ENCODE results near the gene MAP3K14. TPM values are rescaled to one million over a fixed set of nuclear protein-coding genes. Genes with fewer than 3 reads are reported as not detected.
A peak's percentile ranks its signal among the peaks of the same experiment; 100 is the strongest.

Gene MAP3K14
- total RNA-seq, 4 donors from 2014 or later: 3.7 to 14.7 (median 6.7) TPM

DNA sequence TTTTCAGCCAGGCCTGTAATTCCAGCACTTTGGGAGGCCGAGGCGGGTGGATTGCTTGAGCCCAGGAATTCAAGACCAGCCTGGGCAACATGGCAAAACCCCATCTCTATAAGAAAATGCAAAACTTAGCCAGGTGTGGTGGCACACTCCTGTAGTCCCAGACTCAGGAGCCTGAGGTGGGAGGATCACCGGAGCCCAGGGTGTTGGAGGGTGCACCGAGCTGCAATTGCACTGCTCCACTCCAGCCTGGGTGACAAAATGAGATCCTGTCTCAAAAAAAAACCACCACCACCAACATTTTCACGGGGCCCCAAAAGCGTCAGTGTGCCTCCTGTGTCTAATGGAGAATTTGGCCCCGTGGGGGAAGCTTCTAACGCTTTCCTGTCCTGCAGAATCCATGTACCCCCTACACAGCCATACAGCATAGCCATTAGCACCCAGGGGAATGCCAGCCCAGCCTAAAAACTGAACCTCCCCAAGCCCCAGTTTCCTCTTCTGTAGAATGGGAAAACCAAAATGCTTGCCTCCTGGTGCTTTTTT, 22.2 kb upstream of the MAP3K14 start:
- TF ChIP-seq, protein P1, sequence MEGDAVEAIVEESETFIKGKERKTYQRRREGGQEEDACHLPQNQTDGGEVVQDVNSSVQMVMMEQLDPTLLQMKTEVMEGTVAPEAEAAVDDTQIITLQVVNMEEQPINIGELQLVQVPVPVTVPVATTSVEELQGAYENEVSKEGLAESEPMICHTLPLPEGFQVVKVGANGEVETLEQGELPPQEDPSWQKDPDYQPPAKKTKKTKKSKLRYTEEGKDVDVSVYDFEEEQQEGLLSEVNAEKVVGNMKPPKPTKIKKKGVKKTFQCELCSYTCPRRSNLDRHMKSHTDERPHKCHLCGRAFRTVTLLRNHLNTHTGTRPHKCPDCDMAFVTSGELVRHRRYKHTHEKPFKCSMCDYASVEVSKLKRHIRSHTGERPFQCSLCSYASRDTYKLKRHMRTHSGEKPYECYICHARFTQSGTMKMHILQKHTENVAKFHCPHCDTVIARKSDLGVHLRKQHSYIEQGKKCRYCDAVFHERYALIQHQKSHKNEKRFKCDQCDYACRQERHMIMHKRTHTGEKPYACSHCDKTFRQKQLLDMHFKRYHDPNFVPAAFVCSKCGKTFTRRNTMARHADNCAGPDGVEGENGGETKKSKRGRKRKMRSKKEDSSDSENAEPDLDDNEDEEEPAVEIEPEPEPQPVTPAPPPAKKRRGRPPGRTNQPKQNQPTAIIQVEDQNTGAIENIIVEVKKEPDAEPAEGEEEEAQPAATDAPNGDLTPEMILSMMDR (IDR thresholded peaks at IDR 0.05): no peak
- TF ChIP-seq POLR2A (IDR thresholded peaks at IDR 0.05): no peak
- no peaks in the 10 kb centered on the region for H3K9me3 ChIP-seq
- no peak for DNase-seq
- intact Hi-C loops (cut with DNase I): no loop called here
- 84 to 92% methylated on average over 5 to 8 of the region's 8 CpGs for WGBS, 2 donors
- peaks cover 0 to 60% (median 34%) of the 10 kb centered on the region in 3 donors for H3K4me1 ChIP-seq
- H3K27ac ChIP-seq: peak overlapping the region in 2 of 4 donors; percentile 83 to 89
- no peak overlapping the region for H3K4me3 ChIP-seq
- no peaks in the 10 kb centered on the region for H3K27me3 ChIP-seq
- H3K36me3 ChIP-seq: no peaks in the 10 kb centered on the region

- 76 to 94% methylated on average over 6 to 9 of the region's 15 CpGs for WGBS, 2 donors
- no peak for DNase-seq
- H3K4me1 ChIP-seq: peaks cover 4 to 68% (median 42%) of the 10 kb centered on the region in 3 donors
- no peaks in the 10 kb centered on the region for H3K27me3 ChIP-seq
- peak overlapping the region; percentile 33 to 89 (median 64) for H3K27ac ChIP-seq
- no peak overlapping the region for H3K4me3 ChIP-seq
- TF ChIP-seq, protein P1 (IDR thresholded peaks at IDR 0.05): no peak
- no peak for TF ChIP-seq POLR2A (IDR thresholded peaks at IDR 0.05)
- no peaks in the 10 kb centered on the region for H3K36me3 ChIP-seq
- no peaks in the 10 kb centered on the region for H3K9me3 ChIP-seq
- intact Hi-C loops (cut with DNase I): no loop called here
Measured at GRCh38 chr17:45338023-45338781, 21.4 kb upstream of the MAP3K14 start.

DNA sequence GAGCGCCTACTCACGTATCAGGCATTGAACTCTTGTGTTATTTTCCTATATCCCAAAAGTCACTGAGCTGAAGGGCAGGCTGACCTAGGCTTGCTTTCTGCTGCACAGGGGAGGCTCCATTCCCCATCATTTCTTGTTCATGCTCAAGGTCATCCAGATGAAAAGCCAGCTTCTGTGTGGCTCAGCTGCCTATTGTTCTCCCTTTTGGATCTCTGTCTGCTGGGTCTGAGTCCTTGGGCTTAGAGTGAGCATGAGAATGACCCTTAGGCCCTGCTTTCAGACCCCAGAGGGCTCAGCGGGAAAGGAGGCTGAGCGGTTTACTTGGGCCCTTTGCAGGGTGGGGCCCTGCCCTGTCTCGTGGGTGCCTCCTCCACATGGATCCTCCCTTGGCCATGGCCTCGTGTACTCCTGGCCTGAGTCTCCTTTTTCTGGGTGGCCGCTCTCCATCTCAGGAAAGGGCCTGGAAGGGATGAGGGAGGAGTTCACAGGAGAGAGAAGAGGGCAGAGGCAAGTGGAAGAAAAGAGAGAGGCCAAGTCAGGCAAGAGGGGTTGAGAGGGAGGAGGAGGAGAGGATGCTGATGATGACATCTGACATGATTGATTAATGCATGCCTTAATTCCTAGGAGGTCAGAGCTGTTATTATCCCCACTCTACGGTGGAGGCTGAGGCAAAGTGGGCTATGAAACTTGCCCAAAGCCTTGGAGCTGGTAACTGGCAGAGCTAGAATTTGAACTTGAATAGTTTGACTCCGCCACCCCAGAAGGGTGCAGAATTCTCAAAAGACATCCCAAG, 19.8 kb upstream of the MAP3K14 start:
- 79 to 91% methylated on average over 4 to 7 of the region's 9 CpGs for WGBS, 2 donors
- H3K4me1 ChIP-seq: peaks cover 13 to 67% (median 42%) of the 10 kb centered on the region in 3 donors
- no peak overlapping the region for H3K4me3 ChIP-seq
- H3K27me3 ChIP-seq: no peaks in the 10 kb centered on the region
- intact Hi-C loops (cut with DNase I): no loop called here
- no peak for TF ChIP-seq POLR2A (IDR thresholded peaks at IDR 0.05)
- TF ChIP-seq, protein P1 (IDR thresholded peaks at IDR 0.05): no peak
- no peaks in the 10 kb centered on the region for H3K9me3 ChIP-seq
- H3K27ac ChIP-seq: no peak overlapping the region
- H3K36me3 ChIP-seq: no peaks in the 10 kb centered on the region
- no peak for DNase-seq

DNA sequence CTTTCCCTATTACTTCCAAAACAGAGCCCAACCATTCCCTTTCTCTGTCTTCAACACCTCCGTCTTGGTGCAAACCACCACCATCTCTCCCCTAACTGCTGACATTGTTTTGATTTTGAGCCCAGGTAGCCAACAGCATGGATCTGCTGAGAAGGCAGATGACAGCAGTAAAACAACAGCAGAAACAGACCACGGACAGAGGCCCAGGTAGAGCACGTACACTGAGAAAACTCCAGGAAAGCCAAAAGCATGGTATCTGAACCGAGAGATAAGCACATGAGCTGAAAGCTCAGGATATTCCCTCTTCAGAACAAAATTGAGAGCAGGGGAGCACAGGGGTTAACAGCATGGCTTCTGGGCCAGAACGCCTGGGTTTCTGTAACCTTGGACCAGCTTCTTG, 18.9 kb upstream of the MAP3K14 start:
- H3K4me3 ChIP-seq: no peak overlapping the region
- H3K4me1 ChIP-seq: peaks cover 13 to 58% (median 38%) of the 10 kb centered on the region in 3 donors
- no peak for TF ChIP-seq POLR2A (IDR thresholded peaks at IDR 0.05)
- TF ChIP-seq, protein P1 (IDR thresholded peaks at IDR 0.05): no peak
- no peaks in the 10 kb centered on the region for H3K27me3 ChIP-seq
- H3K9me3 ChIP-seq: no peaks in the 10 kb centered on the region
- no peaks in the 10 kb centered on the region for H3K36me3 ChIP-seq
- intact Hi-C loops (cut with DNase I): no loop called here
- no peak overlapping the region for H3K27ac ChIP-seq
- DNase-seq: no peak
- 96 to 98% methylated on average over 4 to 5 of the region's 5 CpGs for WGBS, 2 donors

All from esophagus squamous epithelium (tissue), 5 donors.